Kidney (tissue), 14 donors: ENCODE results near the gene SPPL2B. TPM values are rescaled to one million over a fixed set of nuclear protein-coding genes. Genes with fewer than 3 reads are reported as not detected.

Experiments
- DNase-seq, 5 donors: peaks; one replicate each; pipeline ENCODE4 v3.0.0-alpha.2; 2013 to 2020
- FAIRE-seq: peaks from 2 replicates; lab custom pipeline; 2012; peaks lifted over from hg19 to GRCh38; lab: Jason Lieb, UNC
- H3K27ac ChIP-seq, 2 donors: one replicate each; pipeline ENCODE4 v1.7.0; 2013; ENCODE audit warnings: low read depth in 2 of 2, low read length in 2 of 2, inconsistent platforms in 1 of 2
- H3K27me3 ChIP-seq: one replicate; pipeline ENCODE4 v1.7.1; 2013; ENCODE audit warnings: low read length, inconsistent platforms; ENCODE audit not compliant: control insufficient read depth, insufficient read depth
- H3K36me3 ChIP-seq, 3 donors: one replicate each; pipeline versions ENCODE4 v1.7.0 to v1.7.1; 2013; ENCODE audit warnings: low read length in 3 of 3, control low read depth in 1 of 3, inconsistent platforms in 1 of 3; ENCODE audit not compliant: insufficient read depth in 3 of 3, control insufficient read depth in 2 of 3
- H3K4me1 ChIP-seq, 3 donors: one replicate each; pipeline versions ENCODE4 v1.7.0 to v1.7.1; 2013; ENCODE audit warnings: low read length in 3 of 3, inconsistent platforms in 1 of 3, low read depth in 1 of 3; ENCODE audit not compliant: control insufficient read depth in 2 of 3, insufficient read depth in 2 of 3
- H3K4me3 ChIP-seq, 3 donors: one replicate each; pipeline versions ENCODE4 v1.7.0 to v1.8.1; 2013; ENCODE audit warnings: low read length in 3 of 3, control low read depth in 1 of 3, inconsistent platforms in 1 of 3
- H3K9ac ChIP-seq, 3 donors: one replicate each; pipeline versions ENCODE4 v1.7.0 to v1.7.1; 2013; ENCODE audit warnings: low read length in 3 of 3, control low read depth in 1 of 3, inconsistent platforms in 1 of 3
- H3K9me3 ChIP-seq, 3 donors: one replicate each; pipeline versions ENCODE4 v1.7.0 to v1.7.1; 2013; ENCODE audit warnings: low read length in 3 of 3, control low read depth in 1 of 3, inconsistent platforms in 1 of 3; ENCODE audit not compliant: control insufficient read depth in 2 of 3, insufficient read depth in 1 of 3
- intact Hi-C: fragments of 100-400 bp; cut with DNase I; formaldehyde crosslinking; loops from one replicate; pipeline ENCODE4 v1.11.1; 2022
- polyA plus RNA-seq: library from polyadenylated mRNA; stranded (reverse); fragments of 350-450 nt; fragmentation: Illumina TruSeq; extraction: RNeasy Lipid Tissue Mini Kit (QIAGEN cat#74804); gene quantifications from one replicate; pipeline ENCODE4 v1.2.3, GENCODE V29; 2014; ENCODE audit warnings: low read depth, low replicate concordance; ENCODE audit not compliant: insufficient read depth
- total RNA-seq: library from RNA; stranded (reverse); fragmentation: NEBNext Ultra II Directional; extraction: Animal tissue kit (Norgen Biotek cat#: 25700); gene quantifications from one replicate; pipeline ENCODE4 v1.2.1, GENCODE V29; 2021
- TF ChIP-seq, protein P1 (sequence below): IDR thresholded peaks from 3 replicates; pipeline ENCODE4 v1.5.1; 2012; ENCODE audit warnings: mild to moderate bottlenecking, moderate library complexity, borderline replicate concordance; ENCODE audit not compliant: insufficient read depth; ENCODE audit errors: extremely low read depth
- donor health status: control.
- donor health status: control.
- donor health status: control.
- donor health status: control.
- donor health status: control.
- donor health status: DM: yes; HTN: yes; CAD: no.
- donor health status: Normal renal cell carcinoma (clear cell type).

SPPL2B gene
- total and polyA plus RNA-seq, 2 donors from 2014 or later = 25.3 to 94.1 TPM

- Histone ChIP-seq H3K9ac (no peak overlapping the region), H3K36me3 (peaks cover 0 to 15% (median 5%) of the 10 kb centered on the region in 3 donors), H3K4me3 (no peak overlapping the region), H3K9me3 (no peaks in the 10 kb centered on the region), H3K27ac (no peak overlapping the region), H3K27me3 (no peaks in the 10 kb centered on the region), H3K4me1 (no peaks in the 10 kb centered on the region)
- intact Hi-C loops = no loop called here
- DNase-seq (peak in 1 of 5 donors; percentile 64), FAIRE-seq (no peak)
- TF ChIP-seq, protein P1, sequence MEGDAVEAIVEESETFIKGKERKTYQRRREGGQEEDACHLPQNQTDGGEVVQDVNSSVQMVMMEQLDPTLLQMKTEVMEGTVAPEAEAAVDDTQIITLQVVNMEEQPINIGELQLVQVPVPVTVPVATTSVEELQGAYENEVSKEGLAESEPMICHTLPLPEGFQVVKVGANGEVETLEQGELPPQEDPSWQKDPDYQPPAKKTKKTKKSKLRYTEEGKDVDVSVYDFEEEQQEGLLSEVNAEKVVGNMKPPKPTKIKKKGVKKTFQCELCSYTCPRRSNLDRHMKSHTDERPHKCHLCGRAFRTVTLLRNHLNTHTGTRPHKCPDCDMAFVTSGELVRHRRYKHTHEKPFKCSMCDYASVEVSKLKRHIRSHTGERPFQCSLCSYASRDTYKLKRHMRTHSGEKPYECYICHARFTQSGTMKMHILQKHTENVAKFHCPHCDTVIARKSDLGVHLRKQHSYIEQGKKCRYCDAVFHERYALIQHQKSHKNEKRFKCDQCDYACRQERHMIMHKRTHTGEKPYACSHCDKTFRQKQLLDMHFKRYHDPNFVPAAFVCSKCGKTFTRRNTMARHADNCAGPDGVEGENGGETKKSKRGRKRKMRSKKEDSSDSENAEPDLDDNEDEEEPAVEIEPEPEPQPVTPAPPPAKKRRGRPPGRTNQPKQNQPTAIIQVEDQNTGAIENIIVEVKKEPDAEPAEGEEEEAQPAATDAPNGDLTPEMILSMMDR = no peak
These were observed 22.2 kb downstream of the SPPL2B start for GRCh38 chr19:2350656-2351055.

DNA sequence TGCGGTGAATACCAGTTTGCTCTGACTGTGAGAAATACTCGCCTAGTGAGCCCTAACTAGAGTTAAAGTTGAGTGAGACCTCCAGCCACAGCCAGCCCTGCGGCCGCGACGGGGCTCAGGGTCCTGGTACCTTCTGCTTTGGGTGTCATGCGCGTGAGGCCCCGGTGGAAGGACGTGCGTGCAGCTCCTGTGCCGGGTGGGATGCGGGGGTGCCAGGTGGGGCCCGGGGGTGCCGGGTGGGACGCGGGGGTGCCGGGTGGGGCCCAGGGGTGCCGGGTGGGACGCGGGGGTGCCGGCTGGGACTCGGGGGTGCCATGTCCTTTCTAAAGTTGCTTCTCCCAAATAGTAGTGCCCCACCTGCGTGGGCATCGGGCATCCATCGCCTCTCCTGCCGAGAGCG is 23.1 kb downstream of the SPPL2B start:
- H3K9me3 ChIP-seq = no peaks in the 10 kb centered on the region
- H3K4me1 ChIP-seq = no peaks in the 10 kb centered on the region
- H3K36me3 ChIP-seq = peaks cover 0 to 15% (median 5%) of the 10 kb centered on the region in 3 donors
- DNase-seq (peak in 1 of 5 donors; percentile 55), FAIRE-seq (no peak)
- no peak overlapping the region for H3K9ac ChIP-seq
- H3K27ac ChIP-seq = no peak overlapping the region
- TF ChIP-seq, protein P1 = no peak
- H3K4me3 ChIP-seq = no peak overlapping the region
- H3K27me3 ChIP-seq = no peaks in the 10 kb centered on the region
- intact Hi-C loops = no loop called here

GRCh38 chr19:2352121-2352520 is 23.6 kb downstream of the SPPL2B start:
- TF ChIP-seq, protein P1 = no peak
- H3K9me3 ChIP-seq = no peaks in the 10 kb centered on the region
- intact Hi-C loops = no loop called here
- H3K4me1 ChIP-seq = no peaks in the 10 kb centered on the region
- FAIRE-seq = no peak
- H3K27ac ChIP-seq = no peak overlapping the region
- no peak overlapping the region for H3K4me3 ChIP-seq
- DNase-seq = peak in 1 of 5 donors; percentile 60
- no peaks in the 10 kb centered on the region for H3K27me3 ChIP-seq
- H3K9ac ChIP-seq = no peak overlapping the region
- H3K36me3 ChIP-seq = peaks cover 0 to 15% (median 5%) of the 10 kb centered on the region in 3 donors
